ENCODE results near the gene C13orf46. TPM values are rescaled to one million over a fixed set of nuclear protein-coding genes. Genes with fewer than 3 reads are reported as not detected.

Gene C13orf46
- polyA plus RNA-seq, 2 of the 4 experiments (the other 2 are of a cell fraction): 0.05 to 0.13 TPM

GRCh38 chr13:113934576-113934975, 39.3 kb downstream of the C13orf46 start:
- Histone ChIP-seq H3K4me1 (no peaks in the 10 kb centered on the region), H3K27ac (no peak overlapping the region), H3K4me2 (no peak overlapping the region), H3K4me3 (no peak overlapping the region), H3K9me3 (no peaks in the 10 kb centered on the region)
- FAIRE-seq (no peak), ATAC-seq (no peak), DNase-seq (ENCODE audit: low read depth in 1 of 2, low spot score in 1 of 2) (no peak)
- 45% methylated on average over 7 of the region's 14 CpGs for WGBS (ENCODE audit: missing lambda C conversion rate)
- ChIA-PET POLR2A (no interaction called here), CTCF (no interaction called here)
- no peak for TF ChIP-seq TP53 (CRISPR knock-in tag; IDR thresholded peaks at IDR 0.05)
- TF ChIP-seq MYC (IDR thresholded peaks at IDR 0.05; ENCODE audit: borderline replicate concordance, low read length): no peak
- TF ChIP-seq ZNF302 (CRISPR knock-in tag; IDR thresholded peaks at IDR 0.05): no peak
- no peak for TF ChIP-seq KDM1A (IDR thresholded peaks at IDR 0.05; ENCODE audit: low read depth)
- TF ChIP-seq NR3C1 (IDR thresholded peaks at IDR 0.05): no peak
- TF ChIP-seq ATOH8 (CRISPR knock-in tag; IDR thresholded peaks at IDR 0.05; ENCODE audit: low read depth): no peak
- TF ChIP-seq GATA3 (IDR thresholded peaks at IDR 0.05; ENCODE audit: borderline replicate concordance): no peak
- TF ChIP-seq JUN (IDR thresholded peaks at IDR 0.05): no peak
- TF ChIP-seq RFX5 (IDR thresholded peaks at IDR 0.05): no peak
- no peak for TF ChIP-seq HEYL (CRISPR knock-in tag; IDR thresholded peaks at IDR 0.05)
- no peak for TF ChIP-seq BCL3 (IDR thresholded peaks at IDR 0.05)
- TF ChIP-seq SREBF2 (IDR thresholded peaks at IDR 0.05): no peak
- no peak for TF ChIP-seq RCOR1 (IDR thresholded peaks at IDR 0.05; ENCODE audit: low read depth, low read length)
- TF ChIP-seq EHF (CRISPR knock-in tag; IDR thresholded peaks at IDR 0.05): no peak

GRCh38 chr13:113933901-113934300, 40.0 kb downstream of the C13orf46 start:
- no peak overlapping the region for H3K27ac ChIP-seq
- H3K4me2 ChIP-seq: no peak overlapping the region
- H3K4me1 ChIP-seq: no peaks in the 10 kb centered on the region
- no peak for ATAC-seq
- H3K9me3 ChIP-seq: no peaks in the 10 kb centered on the region
- WGBS (ENCODE audit: missing lambda C conversion rate): 81% methylated on average over 18 of the region's 22 CpGs
- ChIA-PET CTCF (interaction anchor here (0.9 kb wide), 1 partner anchor 12 kb away, joined by 3 read pairs; no protein-coding TSS in a partner anchor), POLR2A (no interaction called here)
- FAIRE-seq: no peak
- no peak overlapping the region for H3K4me3 ChIP-seq
- TF ChIP-seq HMGXB4 (CRISPR knock-in tag; IDR thresholded peaks at IDR 0.05; ENCODE audit: borderline replicate concordance) (no peak), JUNB (IDR thresholded peaks at IDR 0.05) (no peak)
- no peak for DNase-seq (ENCODE audit: low read depth in 1 of 2, low spot score in 1 of 2)

- ChIA-PET POLR2A (no interaction called here), CTCF (interaction anchor here (0.7 kb wide), 1 partner anchor 8 kb away, joined by 3 read pairs; no protein-coding TSS in a partner anchor)
- H3K27ac ChIP-seq: no peak overlapping the region
- H3K9me3 ChIP-seq: no peaks in the 10 kb centered on the region
- H3K4me1 ChIP-seq: no peaks in the 10 kb centered on the region
- DNase-seq (ENCODE audit: low read depth in 1 of 2, low spot score in 1 of 2) (no peak), ATAC-seq (no peak), FAIRE-seq (no peak)
- H3K4me2 ChIP-seq: no peak overlapping the region
- H3K4me3 ChIP-seq: no peak overlapping the region
- WGBS (ENCODE audit: missing lambda C conversion rate): 52% methylated on average over 16 of the region's 16 CpGs
- no peak for TF ChIP-seq CBX2 (IDR thresholded peaks at IDR 0.05; ENCODE audit: borderline replicate concordance, low read depth)
- no peak for TF ChIP-seq CHD2 (IDR thresholded peaks at IDR 0.05; ENCODE audit: low read length, partially characterized antibody)
- no peak for TF ChIP-seq RCOR1 (IDR thresholded peaks at IDR 0.05; ENCODE audit: low read depth, low read length)
- no peak for TF ChIP-seq NPAS2 (CRISPR knock-in tag; IDR thresholded peaks at IDR 0.05; ENCODE audit: borderline replicate concordance)
- TF ChIP-seq MAX (IDR thresholded peaks at IDR 0.05): no peak
- TF ChIP-seq HES2 (IDR thresholded peaks at IDR 0.05): no peak
- no peak for TF ChIP-seq CBX8 (IDR thresholded peaks at IDR 0.05)
- no peak for TF ChIP-seq CTCF (IDR thresholded peaks at IDR 0.05)
- TF ChIP-seq EP300 (IDR thresholded peaks at IDR 0.05): no peak
- no peak for TF ChIP-seq MAFK (IDR thresholded peaks at IDR 0.05; ENCODE audit: partially characterized antibody)
- TF ChIP-seq HOXA7 (CRISPR knock-in tag; IDR thresholded peaks at IDR 0.05): no peak
- no peak for TF ChIP-seq HMGXB4 (CRISPR knock-in tag; IDR thresholded peaks at IDR 0.05; ENCODE audit: borderline replicate concordance)
Measured at GRCh38 chr13:113931841-113932459, 41.9 kb downstream of the C13orf46 start.
